PFSK-1 (cell line): ENCODE measurements around the gene C16orf78.

Experiments
- FOXP2 ChIP-seq: optimal IDR thresholded peaks from 2 replicates; pipeline ENCODE3; 2011; ENCODE audit warnings: borderline replicate concordance, control low read depth, inconsistent platforms; ENCODE audit not compliant: insufficient read depth; ENCODE audit errors: extremely low read length, extremely low read depth
- POLR2AphosphoS5 ChIP-seq: IDR thresholded peaks from 2 replicates; pipeline ENCODE4 v1.6.1; 2012; ENCODE audit warnings: low read depth, mild to moderate bottlenecking, control low read depth, low read length, moderate library complexity
- REST ChIP-seq, 2 experiments: IDR thresholded peaks; 2 replicates each; pipeline versions ENCODE4 v1.6.1 to v1.8.0; 2011 to 2012; ENCODE audit warnings: low read depth in 2 of 2, low read length in 2 of 2, control low read depth in 1 of 2, inconsistent platforms in 1 of 2, mild to moderate bottlenecking in 1 of 2, moderate library complexity in 1 of 2; ENCODE audit not compliant: insufficient read depth in 1 of 2
- SIN3A ChIP-seq: IDR thresholded peaks from 2 replicates; pipeline ENCODE4 v1.6.1; 2012; ENCODE audit warnings: mild to moderate bottlenecking, low read length, moderate library complexity, borderline replicate concordance; ENCODE audit not compliant: insufficient read depth
- TAF1 ChIP-seq: IDR thresholded peaks from 2 replicates; pipeline ENCODE4 v1.6.1; 2012; ENCODE audit warnings: low read length, control low read depth, borderline replicate concordance; ENCODE audit not compliant: insufficient read depth

The C16orf78 gene

DNA sequence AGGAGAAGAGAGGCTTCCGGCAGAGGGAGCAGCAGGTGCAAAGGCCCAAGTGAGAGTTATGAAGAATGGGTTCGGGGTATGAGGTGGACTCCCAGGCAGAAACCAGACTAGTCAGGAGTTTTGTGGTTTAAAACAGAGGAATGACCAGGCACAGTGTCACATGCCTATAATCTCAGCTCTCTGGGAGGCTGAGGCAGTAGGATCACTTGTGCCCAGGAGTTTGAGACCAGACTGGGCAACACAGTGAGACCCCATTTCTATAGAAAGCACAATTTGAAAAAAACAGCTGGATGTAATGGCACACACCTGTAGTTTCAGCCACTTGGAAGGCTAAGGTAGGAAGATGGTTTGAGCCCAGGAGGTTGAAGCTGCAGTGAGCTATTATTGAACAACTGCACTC, 43.8 kb downstream of the C16orf78 start:
- TF ChIP-seq TAF1 (no peak), POLR2AphosphoS5 (no peak), SIN3A (no peak), REST (IDR thresholded peaks at IDR 0.05; ENCODE audit: insufficient read depth in 1 of 2, low read depth in 2 of 2, low read length in 2 of 2) (no peak)

DNA sequence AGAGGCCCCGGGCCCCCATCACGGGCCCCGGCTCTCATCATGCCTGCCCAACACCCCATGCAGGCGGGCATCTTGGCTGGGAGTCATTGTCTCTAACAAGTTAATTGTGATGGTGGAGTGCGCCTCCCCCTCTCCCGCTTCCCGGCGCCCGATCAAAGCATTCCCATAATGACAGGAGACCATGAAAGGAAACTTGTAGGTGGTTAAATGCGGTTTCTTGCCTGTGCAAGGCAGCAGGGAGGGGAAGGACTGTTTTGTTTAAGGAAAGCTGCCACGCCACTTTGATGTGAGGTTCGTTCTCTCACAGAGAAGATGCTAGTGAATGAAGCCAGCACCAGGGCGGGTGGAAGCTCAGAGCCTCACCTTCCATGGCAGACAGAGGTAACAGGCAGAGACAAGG, 45.4 kb downstream of the C16orf78 start:
- no peak for TF ChIP-seq SIN3A
- TF ChIP-seq POLR2AphosphoS5: no peak
- no peak for TF ChIP-seq TAF1
- TF ChIP-seq REST (IDR thresholded peaks at IDR 0.05; ENCODE audit: insufficient read depth in 1 of 2, low read depth in 2 of 2, low read length in 2 of 2): no peak
- TF ChIP-seq FOXP2: no peak

DNA sequence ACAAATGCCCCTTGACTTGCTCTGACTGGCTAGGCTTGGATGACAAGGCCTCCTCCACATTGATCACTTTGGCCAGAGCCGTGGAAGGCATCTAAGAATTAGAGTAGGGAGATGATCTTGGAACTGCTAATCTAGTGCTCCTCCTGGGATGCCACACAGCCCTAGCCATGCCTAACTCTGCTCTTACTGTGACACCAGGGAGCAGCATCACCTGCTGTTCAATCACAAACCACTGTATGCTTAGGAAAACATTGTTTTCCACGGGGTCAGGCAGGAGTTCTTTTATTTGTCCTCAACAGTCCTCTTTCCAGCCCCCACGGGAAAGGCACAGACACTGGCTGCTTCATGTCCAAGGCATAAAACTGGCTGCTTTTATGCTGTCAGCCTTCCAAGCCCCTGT, 46.3 kb downstream of the C16orf78 start:
- TF ChIP-seq REST (IDR thresholded peaks at IDR 0.05; ENCODE audit: insufficient read depth in 1 of 2, low read depth in 2 of 2, low read length in 2 of 2) (no peak), FOXP2 (no peak), TAF1 (no peak), SIN3A (no peak), POLR2AphosphoS5 (no peak)

GRCh38 chr16:49422896-49423295, 49.3 kb downstream of the C16orf78 start:
- TF ChIP-seq SIN3A: no peak
- TF ChIP-seq FOXP2: no peak
- no peak for TF ChIP-seq POLR2AphosphoS5
- peak in 1 of 2 experiments; percentile 76; a peak in 2 of 4 replicates for TF ChIP-seq REST (IDR thresholded peaks at IDR 0.05; ENCODE audit: insufficient read depth in 1 of 2, low read depth in 2 of 2, low read length in 2 of 2)
- TF ChIP-seq TAF1: no peak

- TF ChIP-seq POLR2AphosphoS5 (no peak), REST (IDR thresholded peaks at IDR 0.05; ENCODE audit: insufficient read depth in 1 of 2, low read depth in 2 of 2, low read length in 2 of 2) (no peak), FOXP2 (no peak), SIN3A (no peak)
Measured at GRCh38 chr16:49424961-49425360, 51.4 kb downstream of the C16orf78 start.
